Trophoblast cell (in vitro differentiated cells and primary cell): ENCODE results near the gene SLX4IP.

Experiments used
- DNase-seq, 2 donors: peaks; one replicate each; pipeline ENCODE4 v3.0.0-alpha.2; 2016
- H2AFZ ChIP-seq: 2 replicates; pipeline ENCODE4 v1.6.1; 2013; ENCODE audit warnings: low read length, moderate library complexity, mild to moderate bottlenecking; ENCODE audit not compliant: insufficient read depth, poor library complexity
- H2AK5ac ChIP-seq: 2 replicates; pipeline ENCODE4 v1.6.1; 2013; ENCODE audit warnings: mild to moderate bottlenecking, low read length
- H2BK120ac ChIP-seq: 2 replicates; pipeline ENCODE4 v1.6.1; 2013; ENCODE audit warnings: low read length, mild to moderate bottlenecking, moderate library complexity; ENCODE audit not compliant: insufficient read depth, poor library complexity
- H2BK12ac ChIP-seq: 2 replicates; pipeline ENCODE4 v1.6.1; 2013; ENCODE audit warnings: mild to moderate bottlenecking, low read length, moderate library complexity
- H2BK5ac ChIP-seq: 2 replicates; pipeline ENCODE4 v1.6.1; 2013; ENCODE audit warnings: low read length, low read depth, moderate library complexity, mild to moderate bottlenecking; ENCODE audit not compliant: poor library complexity
- H3K14ac ChIP-seq: 2 replicates; pipeline ENCODE4 v1.6.1; 2013; ENCODE audit warnings: mild to moderate bottlenecking, low read length
- H3K18ac ChIP-seq: 2 replicates; pipeline ENCODE4 v1.6.1; 2013; ENCODE audit warnings: mild to moderate bottlenecking, low read length
- H3K23ac ChIP-seq: 2 replicates; pipeline ENCODE4 v1.6.1; 2013; ENCODE audit warnings: low read length
- H3K27ac ChIP-seq: 2 replicates; pipeline ENCODE4 v1.5.1; 2013; ENCODE audit warnings: low read depth, mild to moderate bottlenecking, inconsistent platforms, low read length, moderate library complexity
- H3K27me3 ChIP-seq: 2 replicates; pipeline ENCODE4 v1.6.1; 2013; ENCODE audit warnings: inconsistent platforms, mild to moderate bottlenecking, low read length, moderate library complexity; ENCODE audit not compliant: insufficient read depth
- H3K36me3 ChIP-seq, 2 experiments: 1 replicate in 1 of 2; 2 replicates in 1 of 2; pipeline ENCODE4 v1.6.1; 2013; ENCODE audit warnings: low read length in 2 of 2, mild to moderate bottlenecking in 2 of 2, moderate library complexity in 1 of 2; ENCODE audit not compliant: insufficient read depth in 2 of 2, control insufficient read depth in 1 of 2
- H3K4ac ChIP-seq: 2 replicates; pipeline ENCODE4 v1.6.1; 2013; ENCODE audit warnings: low read depth, mild to moderate bottlenecking, low read length, moderate library complexity
- H3K4me1 ChIP-seq, 2 experiments: 1 replicate in 1 of 2; 2 replicates in 1 of 2; pipeline ENCODE4 v1.6.1; 2013; ENCODE audit warnings: low read length in 2 of 2, mild to moderate bottlenecking in 2 of 2, moderate library complexity in 1 of 2; ENCODE audit not compliant: insufficient read depth in 2 of 2, control insufficient read depth in 1 of 2
- H3K4me2 ChIP-seq: 2 replicates; pipeline ENCODE4 v1.6.1; 2013; ENCODE audit warnings: inconsistent platforms, mild to moderate bottlenecking, low read length, moderate library complexity
- H3K4me3 ChIP-seq: 2 replicates; pipeline ENCODE4 v1.5.1; 2013; ENCODE audit warnings: mild to moderate bottlenecking, low read depth, low read length, inconsistent platforms
- H3K79me1 ChIP-seq: one replicate; pipeline ENCODE4 v1.6.1; 2013; ENCODE audit warnings: low read length
- H3K79me2 ChIP-seq: 2 replicates; pipeline ENCODE4 v1.6.1; 2013; ENCODE audit warnings: low read length, mild to moderate bottlenecking; ENCODE audit not compliant: control insufficient read depth, insufficient read depth, poor library complexity
- H3K9ac ChIP-seq: 2 replicates; pipeline ENCODE4 v1.6.1; 2013; ENCODE audit warnings: mild to moderate bottlenecking, low read length
- H3K9me3 ChIP-seq: 2 replicates; pipeline ENCODE4 v1.6.1; 2013; ENCODE audit warnings: low read depth, mild to moderate bottlenecking, control low read depth, inconsistent platforms, low read length; ENCODE audit not compliant: insufficient read depth
- H4K12ac ChIP-seq: 2 replicates; pipeline ENCODE4 v1.6.1; 2013; ENCODE audit warnings: low read depth, mild to moderate bottlenecking, low read length, moderate library complexity
- H4K8ac ChIP-seq: 2 replicates; pipeline ENCODE4 v1.6.1; 2013; ENCODE audit warnings: low read depth, mild to moderate bottlenecking, low read length, moderate library complexity
- H4K91ac ChIP-seq: one replicate; pipeline ENCODE4 v1.6.1; 2013; ENCODE audit warnings: low read depth, mild to moderate bottlenecking, low read length, moderate library complexity
- WGBS: extraction: QIAGEN DNeasy Blood & Tissue Kit; methylation state at CpG from one replicate; pipeline ENCODE4 v1.1.7; 2013; ENCODE audit warnings: missing lambda C conversion rate; ENCODE audit not compliant: insufficient read length, insufficient coverage; ENCODE audit errors: extremely low coverage; 5-methylcytosine and 5-hydroxymethylcytosine counted together

The SLX4IP gene

GRCh38 chr20:10466855-10467254 is 31.8 kb downstream of the SLX4IP start:
- Histone ChIP-seq H4K91ac (no peak overlapping the region), H3K4me1 (peaks cover 9 to 18% of the 10 kb centered on the region in 2 experiments), H4K12ac (no peak overlapping the region), H2BK12ac (no peak overlapping the region), H3K4me3 (no peak overlapping the region), H2BK120ac (no peak overlapping the region), H3K36me3 (peaks cover 0 to 1% of the 10 kb centered on the region in 2 experiments), H3K4ac (no peak overlapping the region), H2AFZ (no peak overlapping the region), H3K27ac (peak overlapping the region; percentile 57), H3K4me2 (no peak overlapping the region), H2BK5ac (no peak overlapping the region), H3K14ac (no peak overlapping the region), H3K9me3 (no peaks in the 10 kb centered on the region), H2AK5ac (no peak overlapping the region), H3K79me1 (peaks cover 10% of the 10 kb centered on the region), H4K8ac (no peak overlapping the region), H3K23ac (no peak overlapping the region), H3K18ac (no peak overlapping the region), H3K27me3 (no peaks in the 10 kb centered on the region), H3K9ac (no peak overlapping the region), H3K79me2 (no peaks in the 10 kb centered on the region)
- no peak for DNase-seq
- WGBS: no CpG with 5 or more reads among the region's 3 CpGs

- H3K4me2 ChIP-seq: no peak overlapping the region
- no peak for DNase-seq
- no peaks in the 10 kb centered on the region for H3K79me2 ChIP-seq
- H3K18ac ChIP-seq: no peak overlapping the region
- H2BK5ac ChIP-seq: no peak overlapping the region
- H3K4me1 ChIP-seq: peaks cover 9 to 18% of the 10 kb centered on the region in 2 experiments
- no peak overlapping the region for H4K12ac ChIP-seq
- H3K27ac ChIP-seq: peak overlapping the region; percentile 86
- no peak overlapping the region for H3K23ac ChIP-seq
- H3K79me1 ChIP-seq: peaks cover 10% of the 10 kb centered on the region
- H3K9ac ChIP-seq: no peak overlapping the region
- H2BK120ac ChIP-seq: peak overlapping the region; percentile 46
- WGBS: no CpG with 5 or more reads among the region's 3 CpGs
- H3K9me3 ChIP-seq: no peaks in the 10 kb centered on the region
- H3K4me3 ChIP-seq: no peak overlapping the region
- no peak overlapping the region for H2AK5ac ChIP-seq
- no peak overlapping the region for H4K8ac ChIP-seq
- no peak overlapping the region for H3K14ac ChIP-seq
- peaks cover 0 to 1% of the 10 kb centered on the region in 2 experiments for H3K36me3 ChIP-seq
- no peak overlapping the region for H3K4ac ChIP-seq
- H4K91ac ChIP-seq: no peak overlapping the region
- no peaks in the 10 kb centered on the region for H3K27me3 ChIP-seq
- H2AFZ ChIP-seq: no peak overlapping the region
- H2BK12ac ChIP-seq: no peak overlapping the region
Observed at GRCh38 chr20:10467681-10468339, 32.7 kb downstream of the SLX4IP start.

- H3K4ac ChIP-seq: no peak overlapping the region
- DNase-seq: no peak
- H2BK120ac ChIP-seq: no peak overlapping the region
- peak overlapping the region; percentile 86 for H3K27ac ChIP-seq
- no peak overlapping the region for H3K9ac ChIP-seq
- H4K12ac ChIP-seq: no peak overlapping the region
- H3K18ac ChIP-seq: no peak overlapping the region
- no peaks in the 10 kb centered on the region for H3K9me3 ChIP-seq
- peaks cover 0 to 1% of the 10 kb centered on the region in 2 experiments for H3K36me3 ChIP-seq
- no peak overlapping the region for H2AK5ac ChIP-seq
- no peak overlapping the region for H3K4me3 ChIP-seq
- no CpG with 5 or more reads among the region's 2 CpGs for WGBS
- H2BK12ac ChIP-seq: no peak overlapping the region
- no peak overlapping the region for H2AFZ ChIP-seq
- no peak overlapping the region for H4K91ac ChIP-seq
- H3K14ac ChIP-seq: no peak overlapping the region
- no peak overlapping the region for H3K4me2 ChIP-seq
- no peak overlapping the region for H4K8ac ChIP-seq
- H3K23ac ChIP-seq: no peak overlapping the region
- no peak overlapping the region for H2BK5ac ChIP-seq
- H3K79me2 ChIP-seq: no peaks in the 10 kb centered on the region
- H3K27me3 ChIP-seq: no peaks in the 10 kb centered on the region
- peaks cover 9 to 18% of the 10 kb centered on the region in 2 experiments for H3K4me1 ChIP-seq
- H3K79me1 ChIP-seq: peaks cover 10% of the 10 kb centered on the region
Observed at GRCh38 chr20:10468340-10468845, 33.3 kb downstream of the SLX4IP start.

GRCh38 chr20:10469056-10469455 is 34.0 kb downstream of the SLX4IP start:
- H3K18ac ChIP-seq: no peak overlapping the region
- H3K23ac ChIP-seq: no peak overlapping the region
- H4K8ac ChIP-seq: no peak overlapping the region
- no peak overlapping the region for H3K4ac ChIP-seq
- no peak overlapping the region for H2BK12ac ChIP-seq
- H3K4me2 ChIP-seq: no peak overlapping the region
- H3K79me2 ChIP-seq: no peaks in the 10 kb centered on the region
- no peak for DNase-seq
- no peaks in the 10 kb centered on the region for H3K27me3 ChIP-seq
- H4K12ac ChIP-seq: no peak overlapping the region
- no peak overlapping the region for H3K14ac ChIP-seq
- no peak overlapping the region for H3K4me3 ChIP-seq
- H3K4me1 ChIP-seq: peaks cover 14 to 18% of the 10 kb centered on the region in 2 experiments
- no peaks in the 10 kb centered on the region for H3K9me3 ChIP-seq
- no peaks in the 10 kb centered on the region for H3K36me3 ChIP-seq
- H4K91ac ChIP-seq: no peak overlapping the region
- no peak overlapping the region for H3K9ac ChIP-seq
- H2AFZ ChIP-seq: no peak overlapping the region
- peak overlapping the region; percentile 27 for H3K27ac ChIP-seq
- H2BK5ac ChIP-seq: no peak overlapping the region
- WGBS: no CpG with 5 or more reads among the region's 2 CpGs
- peak overlapping the region; percentile 90 for H2BK120ac ChIP-seq
- peaks cover 10% of the 10 kb centered on the region for H3K79me1 ChIP-seq
- H2AK5ac ChIP-seq: no peak overlapping the region
